ENCODE data around the gene CDH19. TPM values are rescaled to one million over a fixed set of nuclear protein-coding genes. Genes with fewer than 3 reads are reported as not detected.

Gene CDH19
- total and polyA plus RNA-seq, 2 of the 4 experiments (the other 2 are of a cell fraction): not detected

- TF ChIP-seq CEBPB (IDR thresholded peaks at IDR 0.05; ENCODE audit: low read depth, low read length): no peak
Measured at GRCh38 chr18:66603941-66604627, at the start of gene CDH19 (continued).

- Histone ChIP-seq H4K8ac (ENCODE audit: low read depth in 2 of 2, low read length in 2 of 2) (no peak overlapping the region), H3K18ac (ENCODE audit: low read depth, low read length) (no peak overlapping the region), H2BK5ac (ENCODE audit: low read depth, low read length, poor library complexity, severe bottlenecking) (no peak overlapping the region), H3K4me2 (ENCODE audit: low read depth, low read length) (no peak overlapping the region), H3K27me3 (ENCODE audit: control insufficient read depth, insufficient read depth, low read length) (no peaks in the 10 kb centered on the region), H2BK15ac (ENCODE audit: low read depth, low read length) (no peak overlapping the region), H3K56ac (ENCODE audit: extremely low read depth, insufficient read depth, low read length) (no peak overlapping the region), H3K14ac (replicated peaks; ENCODE audit: low read depth, low read length) (no peak overlapping the region), H3K23ac (ENCODE audit: low read depth, low read length) (no peak overlapping the region), H2AK9ac (replicated peaks; ENCODE audit: low read depth, low read length, poor library complexity) (no peak overlapping the region), H2BK120ac (ENCODE audit: low read depth, low read length) (no peak overlapping the region), H3K27ac (ENCODE audit: insufficient read depth, low read length) (no peak overlapping the region), H2AK5ac (ENCODE audit: low read depth, low read length) (no peak overlapping the region), H2AFZ (replicated peaks; ENCODE audit: low read length, poor library complexity) (no peak overlapping the region), H4K20me1 (ENCODE audit: insufficient read depth, low read length) (no peaks in the 10 kb centered on the region), H3K36me3 (ENCODE audit: control insufficient read depth, insufficient read depth, low read length) (no peaks in the 10 kb centered on the region), H3K4me1 (ENCODE audit: control insufficient read depth, insufficient read depth, low read length) (no peaks in the 10 kb centered on the region), H4K91ac (ENCODE audit: insufficient read depth, low read depth, low read length) (no peak overlapping the region), H3K9me1 (ENCODE audit: insufficient read depth, low read length) (no peaks in the 10 kb centered on the region), H3K79me1 (ENCODE audit: low read depth in 1 of 2, low read length in 2 of 2) (no peaks in the 10 kb centered on the region), H3K9ac (ENCODE audit: low read depth, low read length) (no peak overlapping the region), H3K4me3 (ENCODE audit: insufficient read depth, low read depth, low read length) (no peak overlapping the region), H4K5ac (ENCODE audit: low read depth, low read length) (no peak overlapping the region), H3K4ac (ENCODE audit: low read depth, low read length) (no peak overlapping the region), H2BK20ac (ENCODE audit: low read depth, low read length) (no peak overlapping the region), H3K9me3 (ENCODE audit: control insufficient read depth, insufficient read depth, low read length) (peaks cover 2% of the 10 kb centered on the region; the same call in 1 of the 2 replicates)
- CTCF ChIA-PET: no interaction called here
- in situ Hi-C loops (cut with MboI; ENCODE audit: low sequenced_read_pairs) (no loop called here), dilution Hi-C loops (cut with HindIII; ENCODE audit: low sequenced_read_pairs, unreplicated experiment) (no loop called here), intact Hi-C loops (cut with micrococcal nuclease) (no loop called here)
- no TSS peak for BruUV-seq (replicated peaks)
- no peak for ATAC-seq (ENCODE audit: low read depth)
- WGBS, 2 experiments (ENCODE audit: extremely low coverage in 2 of 2, insufficient read length in 1 of 2): no CpG with 5 or more reads among the region's 1 CpG
- no peak for TF ChIP-seq SMC3 (IDR thresholded peaks at IDR 0.05; ENCODE audit: low read depth, low read length)
- TF ChIP-seq CHD1 (IDR thresholded peaks at IDR 0.05; ENCODE audit: low read depth, low read length): no peak
- TF ChIP-seq CEBPB (IDR thresholded peaks at IDR 0.05; ENCODE audit: low read depth, low read length): no peak
- no peak for TF ChIP-seq NFE2L2 (IDR thresholded peaks at IDR 0.05; ENCODE audit: low read depth, low read length)
- TF ChIP-seq RFX5 (IDR thresholded peaks at IDR 0.05; ENCODE audit: low read depth, low read length): no peak
- TF ChIP-seq RAD21 (IDR thresholded peaks at IDR 0.05; ENCODE audit: low read length): no peak
- no peak for TF ChIP-seq ELK1 (IDR thresholded peaks at IDR 0.05; ENCODE audit: borderline replicate concordance, low read depth, low read length)
- TF ChIP-seq MAZ (IDR thresholded peaks at IDR 0.05; ENCODE audit: borderline replicate concordance, low read depth, low read length): no peak
- TF ChIP-seq FOS (IDR thresholded peaks at IDR 0.05; ENCODE audit: low read depth, low read length): no peak
- TF ChIP-seq POLR2A (IDR thresholded peaks at IDR 0.05; ENCODE audit: low read depth, low read length): no peak
- no peak for TF ChIP-seq USF2 (IDR thresholded peaks at IDR 0.05; ENCODE audit: low read depth, low read length)
- no peak for TF ChIP-seq MXI1 (IDR thresholded peaks at IDR 0.05; ENCODE audit: borderline replicate concordance, low read depth, low read length)
- TF ChIP-seq CTCF (conservative IDR thresholded peaks at IDR 0.05; ENCODE audit: low read depth, low read length): no peak
- no peak for DNase-seq
- POLR2A ChIA-PET (ENCODE audit: unreplicated experiment): no interaction called here
Measured at GRCh38 chr18:66647671-66648070, 43.8 kb upstream of the CDH19 start.

All from IMR-90 (cell line).